NCI-H2107 (cell line): ENCODE measurements around the gene SPATA1.
"Not testable (repeated sequence)": the region's sequence is repeated elsewhere in the genome, so short reads cannot be mapped to it uniquely, and the experiment has no call there.

Experiments used
- DNase-seq: peaks from one replicate; lab custom pipeline; 2025; lab: John Stamatoyannopoulos, UW

SPATA1 gene

GRCh38 chr1:84594959-84595358 lies 88.8 kb downstream of the SPATA1 start:
- not testable (repeated sequence) for DNase-seq

DNA sequence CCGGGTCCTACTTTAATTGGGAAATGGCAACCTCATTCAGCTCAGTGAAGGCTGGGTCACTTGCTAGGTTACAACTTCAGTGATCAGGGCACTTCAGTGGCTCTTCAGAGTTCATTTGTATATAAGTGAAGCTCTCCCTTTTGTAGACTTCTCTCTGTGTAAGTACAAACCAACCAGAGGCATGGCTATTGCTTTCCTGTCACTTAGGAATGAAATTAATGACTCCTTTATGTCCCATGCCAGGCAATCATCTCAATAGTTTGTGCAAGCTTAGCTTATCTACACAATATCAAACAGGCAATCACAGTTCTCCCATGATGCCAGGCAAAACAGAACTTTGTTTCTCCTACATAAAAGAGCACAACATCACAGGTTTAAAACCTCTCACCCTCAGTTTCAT lies 90.8 kb downstream of the SPATA1 start:
- no peak for DNase-seq

- DNase-seq = no peak
These were observed 92.2 kb downstream of the SPATA1 start for GRCh38 chr1:84598418-84598817.

GRCh38 chr1:84598846-84599741 lies 92.9 kb downstream of the SPATA1 start:
- DNase-seq = no peak

GRCh38 chr1:84600796-84601195 lies 94.6 kb downstream of the SPATA1 start:
- no peak for DNase-seq

GRCh38 chr1:84603223-84603622 lies 97.0 kb downstream of the SPATA1 start:
- DNase-seq = no peak

- DNase-seq = no peak
These were observed 98.0 kb downstream of the SPATA1 start for GRCh38 chr1:84603941-84604830.

- DNase-seq = no peak
These were observed 99.0 kb downstream of the SPATA1 start for GRCh38 chr1:84605157-84605556.

DNA sequence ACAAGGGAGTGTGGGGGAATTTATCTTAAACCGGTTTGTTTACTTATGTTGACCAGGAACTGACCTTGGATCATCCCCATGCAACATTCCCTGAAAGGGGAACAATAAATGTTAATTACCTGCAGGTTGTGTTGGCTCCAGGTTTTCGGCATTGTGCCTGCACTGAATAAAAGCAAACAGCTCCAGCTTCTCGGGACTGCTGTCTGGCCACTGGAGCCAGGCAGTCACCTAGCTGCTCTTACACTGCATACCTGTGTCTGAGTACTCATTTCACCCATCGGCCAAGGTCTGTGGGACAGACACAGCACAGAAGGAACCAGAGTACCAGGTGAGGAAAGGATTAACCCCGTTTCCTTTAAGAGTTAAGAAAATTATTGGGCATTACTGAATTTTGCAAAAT lies 100.8 kb downstream of the SPATA1 start:
- DNase-seq = no peak

- DNase-seq = no peak
These were observed 104.9 kb downstream of the SPATA1 start for GRCh38 chr1:84611091-84611490.

DNA sequence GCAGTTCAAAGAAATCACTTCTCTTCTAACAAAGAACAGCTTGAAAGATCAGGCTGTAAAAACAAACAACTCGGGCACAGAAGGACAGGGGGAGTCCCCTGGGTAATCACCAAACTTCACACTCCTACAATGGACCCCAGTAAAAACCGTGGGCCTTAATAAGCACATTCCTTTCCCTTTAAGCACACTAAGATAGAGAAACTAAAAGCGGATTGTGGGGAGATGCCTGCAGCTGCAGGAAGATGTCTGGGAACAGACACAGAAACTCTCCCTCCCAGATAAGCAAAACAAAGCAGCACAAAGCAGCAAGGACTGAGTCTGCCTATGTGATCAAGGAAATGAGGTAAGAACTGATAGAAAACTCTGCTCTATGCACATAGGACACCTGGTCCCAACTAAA lies 105.6 kb downstream of the SPATA1 start:
- no peak for DNase-seq

GRCh38 chr1:84613026-84613425 lies 106.8 kb downstream of the SPATA1 start:
- DNase-seq = no peak

GRCh38 chr1:84613887-84614286 lies 107.7 kb downstream of the SPATA1 start:
- no peak for DNase-seq

DNA sequence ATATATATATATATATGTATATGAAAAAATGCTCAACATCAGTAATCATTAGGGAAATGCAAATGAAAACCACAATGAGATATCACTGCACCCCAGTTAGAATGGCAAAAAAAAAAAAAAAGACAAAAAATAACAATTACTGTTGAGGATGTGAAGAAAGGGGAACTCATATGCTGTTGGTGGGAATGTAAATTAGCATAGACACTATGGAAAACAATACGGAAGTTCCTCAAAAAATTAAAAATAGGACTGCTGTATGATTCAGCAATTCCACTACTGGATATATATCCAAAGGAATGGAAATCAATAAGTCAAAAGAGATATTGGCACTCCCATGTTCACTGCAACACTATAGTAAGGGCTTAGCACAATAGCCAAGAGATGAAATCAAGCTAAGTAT lies 109.6 kb downstream of the SPATA1 start:
- no peak for DNase-seq
